Measurements from ENCODE around the gene HYAL3. TPM values are rescaled to one million over a fixed set of nuclear protein-coding genes. Genes with fewer than 3 reads are reported as not detected.
"Not testable (repeated sequence)": the region's sequence is repeated elsewhere in the genome, so short reads cannot be mapped to it uniquely, and the experiment has no call there.

The HYAL3 gene
- total RNA-seq, 1 experiment from 2014 or later: 20.8 TPM

DNA sequence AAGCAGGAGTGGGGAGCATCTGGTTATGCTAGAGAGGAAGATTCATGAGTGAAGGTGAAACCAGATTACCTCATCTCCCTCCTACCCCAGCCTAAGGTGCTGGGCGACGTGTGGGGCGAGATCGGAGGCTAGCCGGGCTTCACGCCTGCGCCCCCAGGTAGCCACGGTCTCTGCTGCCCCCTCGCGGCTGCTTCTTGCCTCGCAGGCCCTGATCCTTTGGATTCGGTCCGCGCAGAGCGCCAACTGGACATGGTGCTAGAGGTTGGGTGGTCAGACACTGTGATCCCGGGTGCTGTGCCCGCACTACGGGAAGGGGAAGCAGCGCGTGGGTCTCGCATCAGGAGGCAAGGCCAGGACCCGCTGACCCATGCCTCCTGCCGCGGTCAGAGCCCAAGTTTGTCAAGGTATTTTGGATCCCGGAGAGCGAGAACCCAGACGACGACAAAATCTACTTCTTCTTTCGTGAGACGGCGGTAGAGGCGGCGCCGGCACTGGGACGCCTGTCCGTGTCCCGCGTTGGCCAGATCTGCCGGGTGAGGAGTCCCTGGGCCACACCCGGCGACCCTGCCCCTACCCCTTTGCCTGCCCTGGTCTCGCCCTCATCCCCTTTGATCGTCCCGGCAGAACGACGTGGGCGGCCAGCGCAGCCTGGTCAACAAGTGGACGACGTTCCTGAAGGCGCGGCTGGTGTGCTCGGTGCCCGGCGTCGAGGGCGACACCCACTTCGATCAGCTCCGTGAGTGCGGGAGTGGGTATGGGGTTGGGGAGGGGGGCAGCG is 26.1 kb downstream of the HYAL3 start:
- intact Hi-C loops (cut with micrococcal nuclease): loop anchor here (1.0 kb wide), 3 partner anchors 13 to 81 kb away; no protein-coding TSS in a partner anchor
- Histone ChIP-seq H2AFZ (ENCODE audit: low read length) (peak overlapping the region; percentile 61), H3K4me2 (ENCODE audit: low read length) (peak overlapping the region; percentile 86), H4K20me1 (ENCODE audit: low read length) (no peaks in the 10 kb centered on the region), H3K9me2 (replicated peaks; ENCODE audit: low read length) (no peaks in the 10 kb centered on the region), H3K9me3 (ENCODE audit: low read length) (no peaks in the 10 kb centered on the region), H3K4me3 (ENCODE audit: low read length) (peak overlapping the region; percentile 59), H3K27ac (ENCODE audit: low read length) (no peak overlapping the region), H3K79me2 (ENCODE audit: low read length) (0 out of 2 replicates have a peak, but pooled peaks cover 3% of the 10 kb centered on the region), H3K27me3 (ENCODE audit: low read length) (no peaks in the 10 kb centered on the region), H3K36me3 (ENCODE audit: low read depth, low read length) (no peaks in the 10 kb centered on the region), H3K4me1 (ENCODE audit: insufficient read depth, low read length) (peaks cover 38% of the 10 kb centered on the region), H3F3A (ENCODE audit: low read length, unreplicated experiment) (no peaks in the 10 kb centered on the region), H3K9ac (ENCODE audit: low read length) (no peak overlapping the region)
- POLR2A ChIA-PET (ENCODE audit: unreplicated experiment): no interaction called here
- ATAC-seq: peak; percentile 42
- no TSS peak for BruUV-seq (replicated peaks)
- TF ChIP-seq, protein P1, sequence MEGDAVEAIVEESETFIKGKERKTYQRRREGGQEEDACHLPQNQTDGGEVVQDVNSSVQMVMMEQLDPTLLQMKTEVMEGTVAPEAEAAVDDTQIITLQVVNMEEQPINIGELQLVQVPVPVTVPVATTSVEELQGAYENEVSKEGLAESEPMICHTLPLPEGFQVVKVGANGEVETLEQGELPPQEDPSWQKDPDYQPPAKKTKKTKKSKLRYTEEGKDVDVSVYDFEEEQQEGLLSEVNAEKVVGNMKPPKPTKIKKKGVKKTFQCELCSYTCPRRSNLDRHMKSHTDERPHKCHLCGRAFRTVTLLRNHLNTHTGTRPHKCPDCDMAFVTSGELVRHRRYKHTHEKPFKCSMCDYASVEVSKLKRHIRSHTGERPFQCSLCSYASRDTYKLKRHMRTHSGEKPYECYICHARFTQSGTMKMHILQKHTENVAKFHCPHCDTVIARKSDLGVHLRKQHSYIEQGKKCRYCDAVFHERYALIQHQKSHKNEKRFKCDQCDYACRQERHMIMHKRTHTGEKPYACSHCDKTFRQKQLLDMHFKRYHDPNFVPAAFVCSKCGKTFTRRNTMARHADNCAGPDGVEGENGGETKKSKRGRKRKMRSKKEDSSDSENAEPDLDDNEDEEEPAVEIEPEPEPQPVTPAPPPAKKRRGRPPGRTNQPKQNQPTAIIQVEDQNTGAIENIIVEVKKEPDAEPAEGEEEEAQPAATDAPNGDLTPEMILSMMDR (conservative IDR thresholded peaks at IDR 0.05; ENCODE audit: low read depth, low read length): peak; percentile 96
- TF ChIP-seq EZH2phosphoT487 (IDR thresholded peaks at IDR 0.05; ENCODE audit: borderline replicate concordance, low read length): no peak
- TF ChIP-seq EZH2 (IDR thresholded peaks at IDR 0.05; ENCODE audit: low read length, unreplicated experiment): no peak
- DNase-seq: peak; percentile 92
- CTCF ChIA-PET: no interaction called here

DNA sequence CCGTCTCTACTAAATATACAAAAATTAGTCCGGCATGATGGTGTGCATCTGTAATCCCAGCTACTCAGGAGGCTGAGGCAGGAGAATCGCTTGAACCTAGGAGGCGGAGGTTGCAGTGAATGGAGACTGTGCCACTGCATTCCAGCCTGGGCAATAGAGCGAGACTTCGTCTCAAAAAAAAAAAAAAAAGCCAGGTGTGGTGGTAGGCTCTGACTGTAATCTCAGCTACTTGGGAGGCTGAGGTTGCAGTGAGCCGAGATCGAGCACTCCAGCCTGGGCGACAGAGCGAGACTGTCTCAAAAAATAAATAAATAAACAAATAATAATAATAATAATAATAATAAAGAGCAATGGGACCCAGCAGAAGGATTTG is 26.7 kb downstream of the HYAL3 start:
- H4K20me1 ChIP-seq (ENCODE audit: low read length); POLR2A ChIA-PET (ENCODE audit: unreplicated experiment); CTCF ChIA-PET; H3K79me2 ChIP-seq (ENCODE audit: low read length); H3K9me2 ChIP-seq (replicated peaks; ENCODE audit: low read length); H3K9me3 ChIP-seq (ENCODE audit: low read length); BruUV-seq (replicated peaks); ATAC-seq; H3K4me3 ChIP-seq (ENCODE audit: low read length); H3F3A ChIP-seq (ENCODE audit: low read length, unreplicated experiment); H3K9ac ChIP-seq (ENCODE audit: low read length); H3K36me3 ChIP-seq (ENCODE audit: low read depth, low read length); H3K27me3 ChIP-seq (ENCODE audit: low read length); intact Hi-C loops (cut with micrococcal nuclease); H3K27ac ChIP-seq (ENCODE audit: low read length); H2AFZ ChIP-seq (ENCODE audit: low read length); DNase-seq: not testable (repeated sequence)
- Histone ChIP-seq H3K4me2 (ENCODE audit: low read length) (peak overlapping the region; percentile 86), H3K4me1 (ENCODE audit: insufficient read depth, low read length) (peaks cover 40% of the 10 kb centered on the region)

- Histone ChIP-seq H3K27ac (ENCODE audit: low read length) (no peak overlapping the region), H3K79me2 (ENCODE audit: low read length) (0 out of 2 replicates have a peak, but pooled peaks cover 3% of the 10 kb centered on the region), H3K36me3 (ENCODE audit: low read depth, low read length) (no peaks in the 10 kb centered on the region), H3K4me3 (ENCODE audit: low read length) (no peak overlapping the region), H3K4me1 (ENCODE audit: insufficient read depth, low read length) (peaks cover 45% of the 10 kb centered on the region), H2AFZ (ENCODE audit: low read length) (no peak overlapping the region), H4K20me1 (ENCODE audit: low read length) (no peaks in the 10 kb centered on the region), H3K27me3 (ENCODE audit: low read length) (no peaks in the 10 kb centered on the region), H3F3A (ENCODE audit: low read length, unreplicated experiment) (no peaks in the 10 kb centered on the region), H3K9ac (ENCODE audit: low read length) (no peak overlapping the region), H3K9me3 (ENCODE audit: low read length) (no peaks in the 10 kb centered on the region), H3K9me2 (replicated peaks; ENCODE audit: low read length) (no peaks in the 10 kb centered on the region), H3K4me2 (ENCODE audit: low read length) (no peak overlapping the region)
- no TSS peak for BruUV-seq (replicated peaks)
- intact Hi-C loops (cut with micrococcal nuclease): no loop called here
- ChIA-PET CTCF (interaction anchor here (0.6 kb wide), 1 partner anchor 65 kb away, joined by 3 read pairs; no protein-coding TSS in a partner anchor), POLR2A (ENCODE audit: unreplicated experiment) (no interaction called here)
- DNase-seq (no peak), ATAC-seq (no peak)
- no peak for TF ChIP-seq EZH2phosphoT487 (IDR thresholded peaks at IDR 0.05; ENCODE audit: borderline replicate concordance, low read length)
- TF ChIP-seq, protein P1 (conservative IDR thresholded peaks at IDR 0.05; ENCODE audit: low read depth, low read length): no peak
- TF ChIP-seq EZH2 (IDR thresholded peaks at IDR 0.05; ENCODE audit: low read length, unreplicated experiment): no peak
Measured at GRCh38 chr3:50271314-50271936, 27.8 kb downstream of the HYAL3 start.
